IMR-90 (cell line): ENCODE measurements around the gene CHMP5. TPM values are rescaled to one million over a fixed set of nuclear protein-coding genes. Genes with fewer than 3 reads are reported as not detected.

Experiments
- ELK1 ChIP-seq: fragments of 150-350 bp; IDR thresholded peaks from 2 replicates; pipeline ENCODE4 v1.6.1; 2016; ENCODE audit warnings: low read depth, mild to moderate bottlenecking, low read length, moderate library complexity, borderline replicate concordance
- SMC3 ChIP-seq: fragments of 150-350 bp; IDR thresholded peaks from 2 replicates; pipeline ENCODE4 v1.6.1; 2016; ENCODE audit warnings: low read depth, mild to moderate bottlenecking, antibody characterized with exemption, low read length, moderate library complexity
- polyA plus RNA-seq, 3 experiments: library from polyadenylated mRNA; depleted of rRNA; stranded (reverse); fragments of >200 nt; gene quantifications; 2 replicates each; pipeline ENCODE4 v1.2.3, GENCODE V29; 2012; ENCODE audit warnings: low replicate concordance in 1 of 3
- total RNA-seq: library from RNA; depleted of rRNA; stranded (reverse); fragments of >200 nt; gene quantifications from 2 replicates; pipeline ENCODE4 v1.2.3, GENCODE V29; 2012

CHMP5 gene
- total and polyA plus RNA-seq, 2 of the 4 experiments (the other 2 are of a cell fraction) = 70.6 to 80.8 TPM

- TF ChIP-seq SMC3 = peak; percentile 2; the same call in 1 of the 2 replicates
- TF ChIP-seq ELK1 = no peak
Observed at GRCh38 chr9:33264473-33265177, at the start of gene CHMP5, which contains the start of gene BAG1 (continued).
